H9 (cell line): ENCODE measurements around the gene LIMA1. TPM values are rescaled to one million over a fixed set of nuclear protein-coding genes. Genes with fewer than 3 reads are reported as not detected.

ENCODE experiments used
- DNase-seq: peaks from one replicate; pipeline ENCODE4 v3.0.0-alpha.2; 2017
- H2AFZ ChIP-seq: one replicate; pipeline ENCODE4 v1.6.1; 2013; ENCODE audit warnings: mild to moderate bottlenecking, low read length, control low read depth, moderate library complexity
- H2AK5ac ChIP-seq: 2 replicates; pipeline ENCODE4 v1.6.1; 2013; ENCODE audit warnings: low read length, control low read depth, mixed read lengths; ENCODE audit not compliant: insufficient read length
- H2BK120ac ChIP-seq: one replicate; pipeline ENCODE4 v1.6.1; 2013; ENCODE audit warnings: low read depth, mild to moderate bottlenecking, low read length, control low read depth, inconsistent platforms; ENCODE audit not compliant: poor library complexity, severe bottlenecking
- H2BK12ac ChIP-seq: 2 replicates; pipeline ENCODE4 v1.6.1; 2013; ENCODE audit warnings: low read length, control low read depth, mixed read lengths, low read depth; ENCODE audit not compliant: insufficient read length
- H2BK15ac ChIP-seq: 2 replicates; pipeline ENCODE4 v1.6.1; 2013; ENCODE audit warnings: low read depth, low read length, control low read depth
- H2BK20ac ChIP-seq: one replicate; pipeline ENCODE4 v1.6.1; 2013; ENCODE audit warnings: low read depth, mild to moderate bottlenecking, low read length, control low read depth, inconsistent platforms; ENCODE audit not compliant: poor library complexity, severe bottlenecking
- H2BK5ac ChIP-seq: 2 replicates; pipeline ENCODE4 v1.6.1; 2013; ENCODE audit warnings: low read length, control low read depth, mixed read lengths; ENCODE audit not compliant: insufficient read length
- H3K14ac ChIP-seq: 2 replicates; pipeline ENCODE4 v1.6.1; 2013; ENCODE audit warnings: low read length, control low read depth; ENCODE audit not compliant: insufficient read depth
- H3K18ac ChIP-seq: 2 replicates; pipeline ENCODE4 v1.6.1; 2013; ENCODE audit warnings: low read depth, mild to moderate bottlenecking, mixed read lengths, low read length, control low read depth; ENCODE audit not compliant: insufficient read length
- H3K23ac ChIP-seq: 2 replicates; pipeline ENCODE4 v1.6.1; 2013; ENCODE audit warnings: low read length, control low read depth, mixed read lengths, low read depth; ENCODE audit not compliant: insufficient read length
- H3K23me2 ChIP-seq: 2 replicates; pipeline ENCODE4 v1.6.1; 2013; ENCODE audit warnings: low read depth, mild to moderate bottlenecking, mixed read lengths, low read length, control low read depth; ENCODE audit not compliant: insufficient read length, poor library complexity, severe bottlenecking
- H3K27ac ChIP-seq: 2 replicates; pipeline ENCODE4 v1.5.1; 2013; ENCODE audit warnings: low read length, control low read depth, mixed read lengths, low read depth; ENCODE audit not compliant: insufficient read length
- H3K27me3 ChIP-seq: 2 replicates; pipeline ENCODE4 v1.6.1; 2013; ENCODE audit warnings: low read length, control low read depth, inconsistent platforms; ENCODE audit not compliant: insufficient read depth
- H3K4ac ChIP-seq: 2 replicates; pipeline ENCODE4 v1.6.1; 2013; ENCODE audit warnings: low read depth, mild to moderate bottlenecking, control low read depth, inconsistent platforms, low read length, moderate library complexity
- H3K4me1 ChIP-seq: 2 replicates; pipeline ENCODE4 v1.6.1; 2013; ENCODE audit warnings: low read length, control low read depth, inconsistent platforms; ENCODE audit not compliant: insufficient read depth
- H3K4me2 ChIP-seq: 2 replicates; pipeline ENCODE4 v1.6.1; 2013; ENCODE audit warnings: low read length, control low read depth, mixed read lengths; ENCODE audit not compliant: insufficient read length, insufficient read depth
- H3K56ac ChIP-seq: 2 replicates; pipeline ENCODE4 v1.6.1; 2013; ENCODE audit warnings: low read depth, mild to moderate bottlenecking, mixed read lengths, low read length, control low read depth; ENCODE audit not compliant: insufficient read length
- H3K79me1 ChIP-seq: 2 replicates; pipeline ENCODE4 v1.6.1; 2013; ENCODE audit warnings: low read depth, mild to moderate bottlenecking, moderate library complexity, low read length, control low read depth, inconsistent platforms; ENCODE audit not compliant: insufficient read depth, poor library complexity, severe bottlenecking
- H3K79me2 ChIP-seq: 2 replicates; pipeline ENCODE4 v1.6.1; 2013; ENCODE audit warnings: low read length, control low read depth, inconsistent platforms; ENCODE audit not compliant: insufficient read depth
- H3K9ac ChIP-seq: 2 replicates; pipeline ENCODE4 v1.6.1; 2013; ENCODE audit warnings: low read length, control low read depth, mixed read lengths; ENCODE audit not compliant: insufficient read length; ENCODE audit errors: extremely low read depth
- H3K9me3 ChIP-seq: one replicate; pipeline ENCODE4 v1.6.1; 2013; ENCODE audit warnings: low read depth, low read length, inconsistent platforms; ENCODE audit not compliant: control insufficient read depth
- H3T11ph ChIP-seq: one replicate; pipeline ENCODE4 v1.6.1; 2013; ENCODE audit warnings: mild to moderate bottlenecking, low read length, control low read depth, inconsistent platforms
- H4K20me1 ChIP-seq: one replicate; pipeline ENCODE4 v1.6.1; 2013; ENCODE audit not compliant: control insufficient read depth, insufficient read length, insufficient read depth
- H4K5ac ChIP-seq: 2 replicates; pipeline ENCODE4 v1.6.1; 2013; ENCODE audit warnings: low read depth, mild to moderate bottlenecking, mixed read lengths, low read length, control low read depth; ENCODE audit not compliant: insufficient read length
- H4K8ac ChIP-seq: replicated peaks from 2 replicates; pipeline ENCODE4 v1.6.1; 2013; ENCODE audit warnings: low read length, control low read depth, mixed read lengths, low read depth; ENCODE audit not compliant: insufficient read length
- H4K91ac ChIP-seq: 2 replicates; pipeline ENCODE4 v1.6.1; 2013; ENCODE audit warnings: low read depth, mild to moderate bottlenecking, moderate library complexity, mixed read lengths, low read length, control low read depth; ENCODE audit not compliant: insufficient read length
- H3K27ac Mint-ChIP-seq, 3 experiments: 2 replicates in 2 of 3; 3 replicates in 1 of 3; pipeline ENCODE4 v1.8.0; 2020 to 2021; ENCODE audit warnings: mixed read lengths in 3 of 3, mild to moderate bottlenecking in 1 of 3, moderate library complexity in 1 of 3
- H3K27me3 Mint-ChIP-seq: 2 replicates; pipeline ENCODE4 v1.8.0; 2021; ENCODE audit warnings: low read depth, mild to moderate bottlenecking, moderate library complexity, mixed read lengths
- H3K36me3 Mint-ChIP-seq, 3 experiments: 2 replicates in 2 of 3; 3 replicates in 1 of 3; pipeline ENCODE4 v1.8.0; 2020 to 2021; ENCODE audit warnings: low read depth in 3 of 3, mixed read lengths in 3 of 3; ENCODE audit not compliant: insufficient read depth in 1 of 3
- H3K4me1 Mint-ChIP-seq, 2 experiments: 2 replicates each; pipeline ENCODE4 v1.8.0; 2020; ENCODE audit warnings: mixed read lengths in 2 of 2
- H3K4me3 Mint-ChIP-seq, 2 experiments: 2 replicates in 1 of 2; 3 replicates in 1 of 2; pipeline ENCODE4 v1.8.0; 2020 to 2021; ENCODE audit warnings: mild to moderate bottlenecking in 2 of 2, mixed read lengths in 2 of 2, moderate library complexity in 1 of 2
- H3K9me3 Mint-ChIP-seq, 2 experiments: 2 replicates in 1 of 2; 3 replicates in 1 of 2; pipeline ENCODE4 v1.8.0; 2020; ENCODE audit warnings: mild to moderate bottlenecking in 2 of 2, mixed read lengths in 2 of 2, moderate library complexity in 1 of 2
- WGBS: extraction: QIAGEN DNeasy Blood & Tissue Kit; methylation state at CpG from one replicate; pipeline ENCODE4 v1.1.7; 2013; ENCODE audit warnings: missing lambda C conversion rate, low lambda C conversion rate, mixed read lengths; ENCODE audit not compliant: insufficient read length; ENCODE audit errors: extremely low coverage; 5-methylcytosine and 5-hydroxymethylcytosine counted together
- total RNA-seq: library from RNA; stranded (reverse); gene quantifications from 2 replicates; pipeline ENCODE4 v1.2.1, GENCODE V29; 2021
- TF ChIP-seq, protein P1 (sequence below): fragments of 200-600 bp; sonication (generic); conservative IDR thresholded peaks from 3 replicates; pipeline ENCODE4 v1.8.0; 2021; ENCODE audit warnings: antibody characterized with exemption, mild to moderate bottlenecking

The LIMA1 gene
- total RNA-seq, 1 experiment from 2014 or later, result 40.8 TPM

DNA sequence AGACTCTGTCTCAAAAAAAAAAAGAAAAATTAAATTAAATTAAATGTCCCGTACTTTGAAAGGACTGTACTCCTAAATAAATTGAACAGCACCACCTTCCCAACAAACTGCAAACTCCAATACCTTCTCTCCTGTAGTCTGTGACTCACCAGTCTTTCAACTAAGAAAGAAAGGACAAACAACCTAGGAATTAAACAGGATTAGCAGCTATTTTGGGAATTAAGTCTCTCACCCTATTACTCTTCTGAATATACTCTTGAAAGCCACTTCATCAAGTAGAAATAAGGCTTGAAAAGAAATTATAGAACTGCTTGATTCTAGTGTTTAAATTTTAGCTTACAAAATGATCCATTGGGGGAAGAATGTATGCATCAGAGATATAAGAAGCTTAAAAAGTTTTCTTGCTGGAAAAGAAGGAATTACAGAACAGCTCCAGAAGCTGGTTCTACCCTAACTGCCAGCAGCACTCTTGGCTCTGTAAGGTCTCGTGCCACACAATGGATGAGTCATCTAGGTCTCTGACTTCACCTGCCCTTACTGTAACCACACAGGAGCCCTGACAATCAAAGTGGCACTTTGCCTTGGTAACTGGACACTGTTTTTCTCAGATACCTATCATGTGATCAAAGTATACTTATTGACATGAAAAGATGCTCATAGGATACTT lies 59.2 kb downstream of the LIMA1 start:
- H3K27ac Mint-ChIP-seq, result peak overlapping the region in 2 of 3 experiments; percentile 71 to 88; a peak in 5 of 7 replicates
- Histone ChIP-seq H4K5ac (no peak overlapping the region), H2BK5ac (no peak overlapping the region), H3K14ac (no peak overlapping the region), H2BK120ac (no peak overlapping the region), H3K9ac (no peak overlapping the region), H3K4me1 (no peaks in the 10 kb centered on the region; the same call in 1 of the 2 replicates), H3T11ph (no peak overlapping the region), H2BK20ac (no peak overlapping the region), H2BK15ac (no peak overlapping the region), H3K23ac (no peak overlapping the region), H3K9me3 (no peaks in the 10 kb centered on the region), H3K4me2 (no peak overlapping the region), H2BK12ac (no peak overlapping the region), H4K8ac (no peak overlapping the region), H4K20me1 (no peaks in the 10 kb centered on the region), H3K4ac (no peak overlapping the region), H3K79me2 (peaks cover 5% of the 10 kb centered on the region; the same call in 1 of the 2 replicates), H3K79me1 (no peaks in the 10 kb centered on the region), H3K56ac (no peak overlapping the region), H3K23me2 (peaks cover 8% of the 10 kb centered on the region), H2AK5ac (no peak overlapping the region), H3K27ac (no peak overlapping the region), H2AFZ (no peak overlapping the region), H3K27me3 (no peaks in the 10 kb centered on the region), H4K91ac (no peak overlapping the region), H3K18ac (no peak overlapping the region)
- TF ChIP-seq, protein P1, sequence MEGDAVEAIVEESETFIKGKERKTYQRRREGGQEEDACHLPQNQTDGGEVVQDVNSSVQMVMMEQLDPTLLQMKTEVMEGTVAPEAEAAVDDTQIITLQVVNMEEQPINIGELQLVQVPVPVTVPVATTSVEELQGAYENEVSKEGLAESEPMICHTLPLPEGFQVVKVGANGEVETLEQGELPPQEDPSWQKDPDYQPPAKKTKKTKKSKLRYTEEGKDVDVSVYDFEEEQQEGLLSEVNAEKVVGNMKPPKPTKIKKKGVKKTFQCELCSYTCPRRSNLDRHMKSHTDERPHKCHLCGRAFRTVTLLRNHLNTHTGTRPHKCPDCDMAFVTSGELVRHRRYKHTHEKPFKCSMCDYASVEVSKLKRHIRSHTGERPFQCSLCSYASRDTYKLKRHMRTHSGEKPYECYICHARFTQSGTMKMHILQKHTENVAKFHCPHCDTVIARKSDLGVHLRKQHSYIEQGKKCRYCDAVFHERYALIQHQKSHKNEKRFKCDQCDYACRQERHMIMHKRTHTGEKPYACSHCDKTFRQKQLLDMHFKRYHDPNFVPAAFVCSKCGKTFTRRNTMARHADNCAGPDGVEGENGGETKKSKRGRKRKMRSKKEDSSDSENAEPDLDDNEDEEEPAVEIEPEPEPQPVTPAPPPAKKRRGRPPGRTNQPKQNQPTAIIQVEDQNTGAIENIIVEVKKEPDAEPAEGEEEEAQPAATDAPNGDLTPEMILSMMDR, result no peak
- no peak overlapping the region for H3K4me3 Mint-ChIP-seq
- H3K9me3 Mint-ChIP-seq, result no peaks in the 10 kb centered on the region
- DNase-seq, result peak; percentile 49
- H3K4me1 Mint-ChIP-seq, result peaks cover 15 to 22% of the 10 kb centered on the region in 2 experiments
- peaks cover 0 to 3% (median 0%) of the 10 kb centered on the region in 3 experiments; a peak in 2 of 7 replicates for H3K36me3 Mint-ChIP-seq
- no CpG with 5 or more reads among the region's 2 CpGs for WGBS
- H3K27me3 Mint-ChIP-seq, result no peaks in the 10 kb centered on the region
